Ovary (tissue), 9 donors: ENCODE measurements around the gene RGL3. TPM values are rescaled to one million over a fixed set of nuclear protein-coding genes. Genes with fewer than 3 reads are reported as not detected.
"Not testable (repeated sequence)": the region's sequence is repeated elsewhere in the genome, so short reads cannot be mapped to it uniquely, and the experiment has no call there.

Experiments used
- DNase-seq, 5 donors: peaks; one replicate each; pipeline ENCODE4 v3.0.0-alpha.2; 2019 to 2020
- H3K27ac ChIP-seq, 2 donors: fragments of 200-600 bp; one replicate each; pipeline versions ENCODE4 v1.5.1 to v1.8.0; 2019 to 2022
- H3K27me3 ChIP-seq: fragments of 200-600 bp; one replicate; pipeline ENCODE4 v1.8.0; 2022
- H3K36me3 ChIP-seq: fragments of 200-600 bp; sonication (generic); one replicate; pipeline ENCODE4 v1.5.1; 2019
- H3K4me1 ChIP-seq: one replicate; pipeline ENCODE4 v1.8.1; 2013; ENCODE audit warnings: mild to moderate bottlenecking, moderate library complexity; ENCODE audit not compliant: insufficient read depth
- H3K4me3 ChIP-seq: fragments of 200-600 bp; sonication (generic); one replicate; pipeline ENCODE4 v1.5.1; 2017
- H3K9me3 ChIP-seq, 2 donors: fragments of 200-600 bp in 1 of 2; sonication (generic) in 1 of 2; one replicate each; pipeline versions ENCODE4 v1.5.1 to v1.8.1; 2013 to 2019; ENCODE audit warnings: mild to moderate bottlenecking in 1 of 2, moderate library complexity in 1 of 2
- EP300 ChIP-seq: sonication (generic); formaldehyde crosslinking; IDR thresholded peaks from one replicate; pipeline ENCODE4 v1.6.1; 2017; ENCODE audit warnings: antibody characterized with exemption
- POLR2A ChIP-seq: fragments of 450-650 bp; IDR thresholded peaks from one replicate; pipeline ENCODE4 v1.6.1; 2017; ENCODE audit warnings: antibody characterized with exemption, mild to moderate bottlenecking, moderate library complexity
- WGBS, 3 donors: extraction: QIAGEN DNeasy Blood & Tissue Kit in 1 of 3; methylation state at CpG; one replicate each; pipeline versions ENCODE4 v1.1.5 to v1.1.7; 2013 to 2017; 5-methylcytosine and 5-hydroxymethylcytosine counted together
- intact Hi-C, 4 donors: fragments of 100-400 bp; cut with DNase I; formaldehyde crosslinking; loops; one replicate each; pipeline versions ENCODE4 v1.11.0 to v1.15.1; 2022 to 2023
- polyA plus RNA-seq, 2 donors: library from polyadenylated mRNA; stranded (reverse); fragments of 200-250 nt in 1 of 2; fragments of 350-450 nt in 1 of 2; fragmentation: Illumina TruSeq in 1 of 2; extraction: RNeasy Lipid Tissue Mini Kit (QIAGEN cat#74804) in 1 of 2; gene quantifications; one replicate each; pipeline ENCODE4 v1.2.3, GENCODE V29; 2013 to 2014
- total RNA-seq, 7 donors: library from RNA; depleted of rRNA in 2 of 7; stranded (reverse); fragments of >200 nt in 2 of 7; fragmentation: NEBNext Ultra II Directional in 3 of 7; extraction: Animal tissue kit (Norgen Biotek cat#: 25700) in 3 of 7; gene quantifications; one replicate each; pipeline versions ENCODE4 v1.1.0 to v1.2.4, GENCODE V29; 2016 to 2023
- TF ChIP-seq, protein P1 (sequence below), 3 donors: fragments of 450-650 bp in 2 of 3; fragments of 200-600 bp in 1 of 3; IDR thresholded peaks; one replicate each; pipeline versions ENCODE4 v1.5.1 to v1.8.0; 2016 to 2022; ENCODE audit warnings: antibody characterized with exemption in 3 of 3, mild to moderate bottlenecking in 1 of 3
- donor health status: DM: no; HTN: no; CAD: no; lungs with moderate emphysema.
- donor health status: DM: no; HTN: no; CAD: no.
- donor health status: Bipolar disorder and iron deficiency.
- donor health status: DM: yes; HTN: yes; CAD: no.
- donor health status: DM: no; HTN: no; CAD: no.
- donor health status: DM: yes; HTN: yes; CAD: no.

The RGL3 gene
- total and polyA plus RNA-seq, 9 donors: 2.2 to 28.0 (median 5.6) TPM

- no peaks in the 10 kb centered on the region for H3K36me3 ChIP-seq
- no peaks in the 10 kb centered on the region for H3K27me3 ChIP-seq
- no peak overlapping the region for H3K4me3 ChIP-seq
- intact Hi-C loops: no loop called here
- no peaks in the 10 kb centered on the region for H3K4me1 ChIP-seq
- no peaks in the 10 kb centered on the region for H3K9me3 ChIP-seq
- H3K27ac ChIP-seq: no peak overlapping the region
- TF ChIP-seq POLR2A (no peak), EP300 (no peak)
- TF ChIP-seq, protein P1, sequence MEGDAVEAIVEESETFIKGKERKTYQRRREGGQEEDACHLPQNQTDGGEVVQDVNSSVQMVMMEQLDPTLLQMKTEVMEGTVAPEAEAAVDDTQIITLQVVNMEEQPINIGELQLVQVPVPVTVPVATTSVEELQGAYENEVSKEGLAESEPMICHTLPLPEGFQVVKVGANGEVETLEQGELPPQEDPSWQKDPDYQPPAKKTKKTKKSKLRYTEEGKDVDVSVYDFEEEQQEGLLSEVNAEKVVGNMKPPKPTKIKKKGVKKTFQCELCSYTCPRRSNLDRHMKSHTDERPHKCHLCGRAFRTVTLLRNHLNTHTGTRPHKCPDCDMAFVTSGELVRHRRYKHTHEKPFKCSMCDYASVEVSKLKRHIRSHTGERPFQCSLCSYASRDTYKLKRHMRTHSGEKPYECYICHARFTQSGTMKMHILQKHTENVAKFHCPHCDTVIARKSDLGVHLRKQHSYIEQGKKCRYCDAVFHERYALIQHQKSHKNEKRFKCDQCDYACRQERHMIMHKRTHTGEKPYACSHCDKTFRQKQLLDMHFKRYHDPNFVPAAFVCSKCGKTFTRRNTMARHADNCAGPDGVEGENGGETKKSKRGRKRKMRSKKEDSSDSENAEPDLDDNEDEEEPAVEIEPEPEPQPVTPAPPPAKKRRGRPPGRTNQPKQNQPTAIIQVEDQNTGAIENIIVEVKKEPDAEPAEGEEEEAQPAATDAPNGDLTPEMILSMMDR (IDR thresholded peaks at IDR 0.05): no peak
- 80 to 86% (median 80%) methylated on average over 2 of the region's 2 CpGs for WGBS, 3 donors
- DNase-seq: no peak
Measured at GRCh38 chr19:11414544-11414943, 4.6 kb downstream of the RGL3 start.

- 60 to 71% (median 61%) methylated on average over 8 of the region's 8 CpGs for WGBS, 3 donors
- Histone ChIP-seq H3K36me3 (no peaks in the 10 kb centered on the region), H3K4me1 (peaks cover 6% of the 10 kb centered on the region)
Measured at GRCh38 chr19:11410682-11411081, 8.4 kb downstream of the RGL3 start.

DNA sequence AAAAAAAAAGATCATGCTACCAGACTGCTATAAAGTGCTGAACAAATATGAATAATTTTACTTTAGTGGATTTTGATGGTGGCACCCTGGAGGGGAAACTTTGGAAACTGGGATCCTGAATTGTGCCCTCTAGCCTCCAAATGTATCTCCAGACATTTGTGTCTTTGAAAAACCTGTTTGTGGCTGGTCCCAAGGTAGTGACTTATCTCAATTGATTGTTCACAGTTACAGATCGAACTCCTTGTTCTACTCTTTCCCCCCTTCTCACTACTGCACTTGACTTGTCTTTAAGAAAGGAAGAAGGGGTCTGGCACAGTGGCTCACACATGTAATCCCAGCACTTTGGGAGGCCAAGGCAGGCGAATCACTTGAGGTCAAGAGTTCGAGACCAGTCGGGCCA, 10.5 kb downstream of the RGL3 start:
- H3K27me3 ChIP-seq: no peaks in the 10 kb centered on the region

More at GRCh38 chr19:11410682-11411081, 8.4 kb downstream of the RGL3 start:
- no peaks in the 10 kb centered on the region for H3K9me3 ChIP-seq
- intact Hi-C loops: no loop called here
- H3K27me3 ChIP-seq: no peaks in the 10 kb centered on the region
- TF ChIP-seq, protein P1 (IDR thresholded peaks at IDR 0.05): no peak
- TF ChIP-seq EP300: no peak
- no peak for TF ChIP-seq POLR2A
- no peak for DNase-seq
- no peak overlapping the region for H3K27ac ChIP-seq
- no peak overlapping the region for H3K4me3 ChIP-seq

GRCh38 chr19:11406703-11407236, 12.3 kb downstream of the RGL3 start:
- WGBS, 3 donors: 67 to 69% (median 68%) methylated on average over 12 of the region's 12 CpGs
- H3K4me1 ChIP-seq, H3K36me3 ChIP-seq, H3K4me3 ChIP-seq, DNase-seq, intact Hi-C loops, H3K27ac ChIP-seq, H3K9me3 ChIP-seq, H3K27me3 ChIP-seq: not testable (repeated sequence)

More for the DNA sequence above, 10.5 kb downstream of the RGL3 start:
- Histone ChIP-seq H3K9me3 (no peaks in the 10 kb centered on the region), H3K4me3 (no peak overlapping the region), H3K27ac (no peak overlapping the region), H3K36me3 (no peaks in the 10 kb centered on the region), H3K4me1 (peaks cover 6% of the 10 kb centered on the region)
- TF ChIP-seq POLR2A (no peak), EP300 (no peak)
- TF ChIP-seq, protein P1 (IDR thresholded peaks at IDR 0.05): no peak
- WGBS, 3 donors: 82 to 84% (median 83%) methylated on average over 4 of the region's 4 CpGs
- intact Hi-C loops: no loop called here
- DNase-seq: no peak

DNA sequence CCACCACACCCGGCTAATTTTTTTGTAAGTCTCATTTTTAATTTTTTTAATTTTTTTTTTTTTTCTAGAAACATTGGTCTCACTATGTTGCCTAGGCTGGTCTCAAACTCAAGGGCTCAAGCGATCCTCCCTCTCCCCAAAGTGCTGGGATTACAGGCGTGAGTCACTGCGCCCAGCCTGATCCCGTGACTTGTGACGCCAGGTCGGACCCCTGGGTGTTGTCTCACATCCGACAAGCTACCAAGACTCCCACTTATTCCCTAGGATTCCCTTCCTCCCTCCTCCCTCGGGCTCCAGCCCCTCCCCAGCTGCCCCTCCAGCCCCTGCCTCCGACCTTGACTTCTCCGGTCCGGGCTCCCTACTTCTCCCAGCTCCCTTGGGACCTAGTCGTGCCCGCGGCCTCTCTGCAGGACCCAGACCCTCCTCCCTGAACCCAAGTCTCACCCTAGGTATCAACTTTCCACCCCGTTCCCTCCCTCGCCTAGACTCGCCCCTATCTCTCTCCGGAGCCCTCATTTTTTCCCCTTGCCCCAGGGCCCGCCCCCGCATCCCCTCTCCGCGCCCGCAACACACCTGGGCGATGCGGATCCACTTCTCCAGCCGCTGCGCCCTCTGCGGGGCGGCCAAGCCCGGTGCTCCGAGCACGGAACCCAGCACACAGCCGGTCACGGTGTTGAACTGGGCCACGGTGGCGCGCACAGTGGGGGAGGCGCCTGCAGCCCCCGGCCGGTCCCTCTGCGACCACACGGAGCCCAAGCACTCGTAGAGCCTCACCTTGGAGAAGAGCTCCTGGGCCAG, 13.1 kb downstream of the RGL3 start:
- Histone ChIP-seq H3K9me3 (no peaks in the 10 kb centered on the region), H3K4me1 (peaks cover 6% of the 10 kb centered on the region), H3K27ac (no peak overlapping the region), H3K4me3 (no peak overlapping the region), H3K27me3 (no peaks in the 10 kb centered on the region), H3K36me3 (no peaks in the 10 kb centered on the region)
- TF ChIP-seq, protein P1 (IDR thresholded peaks at IDR 0.05): peak in 1 of 3 donors; percentile 43
- no peak for TF ChIP-seq EP300
- no peak for TF ChIP-seq POLR2A
- WGBS, 3 donors: 9 to 19% (median 13%) methylated on average over 44 of the region's 44 CpGs
- peak in 2 of 5 donors; percentile 47 to 49 for DNase-seq
- intact Hi-C loops: no loop called here
